Measurements from ENCODE around the gene NPAS1. TPM values are rescaled to one million over a fixed set of nuclear protein-coding genes. Genes with fewer than 3 reads are reported as not detected.

NPAS1 gene
- total and polyA plus RNA-seq, 7 donors = 0.04 to 0.23 (median 0.18) TPM; not detected in 3

GRCh38 chr19:47028195-47028601 is 8.6 kb downstream of the NPAS1 start:
- H3K27me3 ChIP-seq (ENCODE audit: insufficient read depth in 3 of 3, low read length in 2 of 3) = peaks cover 0 to 65% (median 16%) of the 10 kb centered on the region in 3 donors
- H3K4me1 ChIP-seq = peaks cover 1% of the 10 kb centered on the region
- no peak overlapping the region for H3K27ac ChIP-seq
- intact Hi-C loops (cut with DNase I) = no loop called here
- no peak overlapping the region for H3K4me3 ChIP-seq
- no peaks in the 10 kb centered on the region for H3K36me3 ChIP-seq (ENCODE audit: insufficient read depth in 1 of 2, low read depth in 1 of 2)
- H3K9me3 ChIP-seq = no peaks in the 10 kb centered on the region
- ATAC-seq (no peak), DNase-seq (no peak)
- TF ChIP-seq CTCF (IDR thresholded peaks at IDR 0.05) = no peak
- 9 to 10% (median 10%) methylated on average over 14 of the region's 14 CpGs for WGBS, 3 donors

GRCh38 chr19:47032171-47032811 is 12.7 kb downstream of the NPAS1 start:
- Histone ChIP-seq H3K36me3 (ENCODE audit: insufficient read depth in 1 of 2, low read depth in 1 of 2) (no peaks in the 10 kb centered on the region), H3K27ac (no peak overlapping the region), H3K4me3 (no peak overlapping the region), H3K27me3 (ENCODE audit: insufficient read depth in 3 of 3, low read length in 2 of 3) (peaks cover 0 to 39% (median 8%) of the 10 kb centered on the region in 3 donors), H3K9me3 (no peaks in the 10 kb centered on the region), H3K4me1 (peaks cover 8% of the 10 kb centered on the region)
- 12 to 18% (median 16%) methylated on average over 17 of the region's 17 CpGs for WGBS, 3 donors
- intact Hi-C loops (cut with DNase I) = loop anchor here in 1 of 2 donors (2.0 kb wide), 1 partner anchor 19 kb away; no protein-coding TSS in a partner anchor
- TF ChIP-seq CTCF (IDR thresholded peaks at IDR 0.05) = peak; percentile 71
- DNase-seq (no peak), ATAC-seq (peak in 2 of 4 donors; percentile 43 to 53)

GRCh38 chr19:47035127-47036096 is 15.8 kb downstream of the NPAS1 start:
- Histone ChIP-seq H3K4me3 (peak overlapping the region; percentile 56), H3K4me1 (peaks cover 8% of the 10 kb centered on the region), H3K27me3 (ENCODE audit: insufficient read depth in 3 of 3, low read length in 2 of 3) (peaks cover 0 to 14% (median 0%) of the 10 kb centered on the region in 3 donors), H3K9me3 (no peaks in the 10 kb centered on the region), H3K36me3 (ENCODE audit: insufficient read depth in 1 of 2, low read depth in 1 of 2) (no peaks in the 10 kb centered on the region), H3K27ac (no peak overlapping the region)
- 11 to 13% (median 12%) methylated on average over 31 to 35 of the region's 35 CpGs for WGBS, 3 donors
- intact Hi-C loops (cut with DNase I) = loop anchor here (1.0 to 5.0 kb wide), 3 partner anchors 87 to 96 kb away; no protein-coding TSS in a partner anchor
- TF ChIP-seq CTCF (IDR thresholded peaks at IDR 0.05) = peak; percentile 97
- DNase-seq (peak; percentile 83 to 92), ATAC-seq (peak; percentile 90 to 97 (median 97))

GRCh38 chr19:47036097-47036651 is 16.5 kb downstream of the NPAS1 start:
- DNase-seq (no peak), ATAC-seq (peak in 3 of 4 donors; percentile 41 to 68 (median 52))
- TF ChIP-seq CTCF (IDR thresholded peaks at IDR 0.05) = no peak
- H3K36me3 ChIP-seq (ENCODE audit: insufficient read depth in 1 of 2, low read depth in 1 of 2) = no peaks in the 10 kb centered on the region
- intact Hi-C loops (cut with DNase I) = loop anchor here in 1 of 2 donors (5.0 kb wide), 1 partner anchor 86 kb away; no protein-coding TSS in a partner anchor
- peaks cover 8% of the 10 kb centered on the region for H3K4me1 ChIP-seq
- no peaks in the 10 kb centered on the region for H3K9me3 ChIP-seq
- 8 to 9% (median 8%) methylated on average over 26 of the region's 26 CpGs for WGBS, 3 donors
- H3K4me3 ChIP-seq = peak overlapping the region; percentile 56
- H3K27me3 ChIP-seq (ENCODE audit: insufficient read depth in 3 of 3, low read length in 2 of 3) = peaks cover 0 to 9% (median 0%) of the 10 kb centered on the region in 3 donors
- H3K27ac ChIP-seq = no peak overlapping the region

Data from psoas muscle (tissue), 8 donors.